ENCODE measurements around the gene RRAD. TPM values are rescaled to one million over a fixed set of nuclear protein-coding genes. Genes with fewer than 3 reads are reported as not detected.

The RRAD gene
- total RNA-seq, 1 experiment from 2014 or later = 4.3 TPM

GRCh38 chr16:66942981-66943380 is 17.6 kb upstream of the RRAD start:
- Histone ChIP-seq H3K4me1 (ENCODE audit: control insufficient read depth, insufficient read depth, low read length) (no peaks in the 10 kb centered on the region), H3K27me3 (ENCODE audit: control insufficient read depth, insufficient read depth, low read length) (no peaks in the 10 kb centered on the region), H3K4me3 (ENCODE audit: low read depth in 2 of 2, low read length in 2 of 2) (no peak overlapping the region), H3K27ac (ENCODE audit: low read length) (no peak overlapping the region), H3K36me3 (ENCODE audit: control insufficient read depth, insufficient read depth, low read length) (no peaks in the 10 kb centered on the region), H3K9me3 (ENCODE audit: control insufficient read depth, insufficient read depth, low read depth, low read length) (no peaks in the 10 kb centered on the region)
- no TSS peak for BruUV-seq (replicated peaks)
- POLR2A ChIA-PET = no interaction called here
- intact Hi-C loops (cut with micrococcal nuclease; ENCODE audit: unreplicated experiment) = no loop called here
- DNase-seq (ENCODE audit: low read depth, low spot score) (no peak), ATAC-seq (no peak)
- CTCF ChIA-PET = interaction anchor here (0.6 kb wide), 1 partner anchor 84 kb away, joined by 3 read pairs; no protein-coding TSS in a partner anchor
- in situ Hi-C loops (cut with HindIII; ENCODE audit: low pct_unique_long_range_greater_than_20kb, low sequenced_read_pairs) = no loop called here
- no peak for TF ChIP-seq TCF7L2 (IDR thresholded peaks at IDR 0.05; ENCODE audit: low read depth, low read length)
- no peak for TF ChIP-seq SIN3A (IDR thresholded peaks at IDR 0.05; ENCODE audit: borderline replicate concordance, insufficient read depth, low read depth, low read length)
- no peak for TF ChIP-seq REST (IDR thresholded peaks at IDR 0.05; ENCODE audit: insufficient read depth in 1 of 2, low read depth in 2 of 2, low read length in 1 of 2)
- no peak for TF ChIP-seq POLR2AphosphoS5 (IDR thresholded peaks at IDR 0.05; ENCODE audit: low read depth, low read length)
- TF ChIP-seq CTCF (IDR thresholded peaks at IDR 0.05) = no peak

GRCh38 chr16:66940236-66940635 is 14.9 kb upstream of the RRAD start:
- ChIA-PET POLR2A (no interaction called here), CTCF (no interaction called here)
- in situ Hi-C loops (cut with HindIII; ENCODE audit: low pct_unique_long_range_greater_than_20kb, low sequenced_read_pairs) (no loop called here), intact Hi-C loops (cut with micrococcal nuclease; ENCODE audit: unreplicated experiment) (no loop called here)
- H3K36me3 ChIP-seq (ENCODE audit: control insufficient read depth, insufficient read depth, low read length) = no peaks in the 10 kb centered on the region
- ATAC-seq = no peak
- no peak for DNase-seq (ENCODE audit: low read depth, low spot score)
- H3K27ac ChIP-seq (ENCODE audit: low read length) = no peak overlapping the region
- no peak overlapping the region for H3K4me3 ChIP-seq (ENCODE audit: low read depth in 2 of 2, low read length in 2 of 2)
- no peaks in the 10 kb centered on the region for H3K27me3 ChIP-seq (ENCODE audit: control insufficient read depth, insufficient read depth, low read length)
- no peaks in the 10 kb centered on the region for H3K9me3 ChIP-seq (ENCODE audit: control insufficient read depth, insufficient read depth, low read depth, low read length)
- BruUV-seq (replicated peaks) = no TSS peak
- H3K4me1 ChIP-seq (ENCODE audit: control insufficient read depth, insufficient read depth, low read length) = peaks cover 3% of the 10 kb centered on the region
- TF ChIP-seq REST (IDR thresholded peaks at IDR 0.05; ENCODE audit: insufficient read depth in 1 of 2, low read depth in 2 of 2, low read length in 1 of 2) (no peak), SIN3A (IDR thresholded peaks at IDR 0.05; ENCODE audit: borderline replicate concordance, insufficient read depth, low read depth, low read length) (no peak), POLR2AphosphoS5 (IDR thresholded peaks at IDR 0.05; ENCODE audit: low read depth, low read length) (no peak), CTCF (IDR thresholded peaks at IDR 0.05) (no peak), TCF7L2 (IDR thresholded peaks at IDR 0.05; ENCODE audit: low read depth, low read length) (no peak)

Measured in Panc1 (cell line).